A549 (cell line): ENCODE data around the gene MPZ. TPM values are rescaled to one million over a fixed set of nuclear protein-coding genes. Genes with fewer than 3 reads are reported as not detected.
"Not testable (repeated sequence)": the region's sequence is repeated elsewhere in the genome, so short reads cannot be mapped to it uniquely, and the experiment has no call there.

ENCODE experiments used
- ATAC-seq, 2 experiments: fragments of 200-7000 bp in 1 of 2; fragments of >200 bp in 1 of 2; cut with Nextera tagmentation in 1 of 2; cut with Tn5 transposase in 1 of 2; 3 replicates each; pipeline versions ENCODE4 v1.8.0 to v1.9.1; 2018 to 2020; ENCODE audit warnings: mild to moderate bottlenecking in 1 of 2, moderate library complexity in 1 of 2
- CTCF ChIA-PET: fragments of 300-600 bp; sonication (Branson Sonifier 250); formaldehyde crosslinking; extraction: SDS; loops from one replicate; lab custom pipeline; 2021; ENCODE audit warnings: antibody characterized with exemption, inconsistent platforms; lab: Yijun Ruan, JAX
- POLR2A ChIA-PET: fragments of 350-600 bp; formaldehyde crosslinking; extraction: SDS; loops from one replicate; lab custom pipeline; 2021; ENCODE audit warnings: antibody characterized with exemption, inconsistent platforms; lab: Yijun Ruan, JAX
- DNase-seq, 2 experiments: peaks; one replicate each; pipeline versions ENCODE4 v3.0.0 to v3.0.0-alpha.2; 2011 to 2016; ENCODE audit warnings: low read depth in 1 of 2, low spot score in 1 of 2
- FAIRE-seq: peaks from 2 replicates; lab custom pipeline; 2011; peaks lifted over from hg19 to GRCh38; lab: Jason Lieb, UNC
- H3K27ac ChIP-seq, 2 experiments: fragments of >200 bp; sonication (Bioruptor Twin); formaldehyde crosslinking; 3 replicates each; pipeline ENCODE4 v1.5.1; 2016 to 2017
- H3K4me1 ChIP-seq: fragments of >200 bp; sonication (Bioruptor Twin); formaldehyde crosslinking; 3 replicates; pipeline ENCODE4 v1.6.1; 2016
- H3K4me2 ChIP-seq: fragments of >200 bp; sonication (Bioruptor Twin); formaldehyde crosslinking; 3 replicates; pipeline ENCODE4 v1.6.1; 2016
- H3K4me3 ChIP-seq: fragments of >200 bp; sonication (Bioruptor Twin); formaldehyde crosslinking; 3 replicates; pipeline ENCODE4 v1.5.1; 2016
- H3K9me3 ChIP-seq: fragments of >200 bp; sonication (Bioruptor Twin); formaldehyde crosslinking; 3 replicates; pipeline ENCODE4 v1.6.1; 2016
- CBX2 ChIP-seq: fragments of 200-600 bp; sonication (generic); IDR thresholded peaks from 2 replicates; pipeline ENCODE4 v1.6.1; 2016; ENCODE audit warnings: low read depth, mild to moderate bottlenecking, borderline replicate concordance
- HDAC2 ChIP-seq: fragments of 200-600 bp; sonication (generic); IDR thresholded peaks from 2 replicates; pipeline ENCODE4 v1.6.1; 2016
- HOXB5 ChIP-seq: fragments of 250-450 bp; sonication (Bioruptor Pico); IDR thresholded peaks from 2 replicates; pipeline ENCODE4 v1.5.0; 2020; ENCODE audit warnings: mild to moderate bottlenecking, moderate library complexity
- MAFK ChIP-seq: fragments of 450-650 bp; IDR thresholded peaks from 2 replicates; pipeline ENCODE4 v1.6.1; 2014; ENCODE audit not compliant: partially characterized antibody
- MAX ChIP-seq: IDR thresholded peaks from 2 replicates; pipeline ENCODE4 v1.6.1; 2012
- PBX3 ChIP-seq: IDR thresholded peaks from 2 replicates; pipeline ENCODE4 v1.6.1; 2012
- RNF2 ChIP-seq: fragments of 200-600 bp; sonication (generic); IDR thresholded peaks from 2 replicates; pipeline ENCODE4 v1.6.1; 2016; ENCODE audit warnings: low read depth, mild to moderate bottlenecking, antibody characterized with exemption, moderate library complexity, borderline replicate concordance
- TFCP2L1 ChIP-seq: fragments of 250-450 bp; sonication (Bioruptor Pico); IDR thresholded peaks from 2 replicates; pipeline ENCODE4 v1.5.0; 2021; ENCODE audit warnings: mild to moderate bottlenecking
- WGBS: methylation state at CpG from one replicate; pipeline ENCODE4 v1.1.6; 2017; ENCODE audit errors: missing lambda C conversion rate; 5-methylcytosine and 5-hydroxymethylcytosine counted together
- polyA plus RNA-seq, 4 experiments: library from polyadenylated mRNA; depleted of rRNA in 3 of 4; stranded (reverse); fragments of >200 nt; fragmentation: RNase III in 1 of 4; extraction: RNeasy Plus Mini Kit Qiagen cat#74134 plus additional on column Dnase treatment in 1 of 4; gene quantifications; 2 replicates in 3 of 4; 3 replicates in 1 of 4; pipeline ENCODE4 v1.2.3, GENCODE V29; 2011 to 2017

MPZ gene
- polyA plus RNA-seq, 2 of the 4 experiments (the other 2 are of a cell fraction) = 0.17 to 0.83 TPM

- Histone ChIP-seq H3K4me2 (peak within 1 kb of the TSS; percentile 90), H3K4me3 (peak within 1 kb of the TSS; percentile 42), H3K4me1 (peaks cover 6% of the 10 kb centered on the region; the same call in 1 of the 3 replicates), H3K27ac (peak within 1 kb of the TSS in 1 of 2 experiments; percentile 49; a peak in 2 of 6 replicates), H3K9me3 (peaks cover 13% of the 10 kb centered on the region)
- FAIRE-seq = no peak
- peak; percentile 81 to 94 for ATAC-seq
- DNase-seq = peak; percentile 59 to 73
- 12% methylated on average over 13 of the region's 62 CpGs for WGBS
- ChIA-PET CTCF (interaction anchor here (0.8 to 8.7 kb wide), 6 partner anchors 10 to 68 kb away, joined by 3 to 46 read pairs (median 4); partner anchors contain the start of gene TOMM40L), POLR2A (interaction anchor here (1.1 kb wide), 1 partner anchor 55 kb away, joined by 3 read pairs; no protein-coding TSS in a partner anchor)
- TF ChIP-seq PBX3 (peak; percentile 89), MAX (0 out of 2 replicates have a peak, but pooled peaks have one; percentile 12), RNF2 (0 out of 2 replicates have a peak, but pooled peaks have one; percentile 43), HDAC2 (no peak), TFCP2L1 (CRISPR knock-in tag) (no peak), CBX2 (no peak), HOXB5 (CRISPR knock-in tag) (no peak)
These were observed 51.1 kb downstream of the MPZ start, which contains the start of gene PCP4L1 for GRCh38 chr1:161258439-161259344. Gene PCP4L1 (plus strand): TSS chr1:161258745. CDS start chr1:161258975, 230 bp downstream.

- peak; percentile 36 for TF ChIP-seq MAFK
- H3K27ac ChIP-seq, POLR2A ChIA-PET, H3K4me2 ChIP-seq, H3K4me3 ChIP-seq, H3K4me1 ChIP-seq, FAIRE-seq, DNase-seq, ATAC-seq: not testable (repeated sequence)
- CTCF ChIA-PET = interaction anchor here (0.9 to 8.7 kb wide), 4 partner anchors 8 to 126 kb away, joined by 3 to 46 read pairs (median 7); partner anchors contain the start of gene TOMM40L
- peaks cover 13% of the 10 kb centered on the region for H3K9me3 ChIP-seq
- 66% methylated on average over 5 of the region's 5 CpGs for WGBS
These were observed 52.7 kb downstream of the MPZ start for GRCh38 chr1:161257109-161257508.

GRCh38 chr1:161255955-161256520, 53.7 kb downstream of the MPZ start:
- WGBS = 40% methylated on average over 4 of the region's 4 CpGs
- H3K27ac ChIP-seq, DNase-seq, POLR2A ChIA-PET, H3K4me1 ChIP-seq, FAIRE-seq, H3K4me3 ChIP-seq, ATAC-seq, H3K4me2 ChIP-seq: not testable (repeated sequence)
- H3K9me3 ChIP-seq = peaks cover 13% of the 10 kb centered on the region
- CTCF ChIA-PET = interaction anchor here (8.7 kb wide), 1 partner anchor 29 kb away, joined by 46 read pairs; the partner anchor contains the start of gene TOMM40L

GRCh38 chr1:161255302-161255701, 54.5 kb downstream of the MPZ start:
- DNase-seq, FAIRE-seq, POLR2A ChIA-PET, H3K4me1 ChIP-seq, ATAC-seq, H3K27ac ChIP-seq, H3K4me3 ChIP-seq, H3K4me2 ChIP-seq: not testable (repeated sequence)
- 35% methylated on average over 5 of the region's 5 CpGs for WGBS
- CTCF ChIA-PET = interaction anchor here (8.7 kb wide), 1 partner anchor 28 kb away, joined by 46 read pairs; the partner anchor contains the start of gene TOMM40L
- H3K9me3 ChIP-seq = peaks cover 13% of the 10 kb centered on the region

Other genes starting within 250 kb of the MPZ start
- 0.06 and 0.08 TPM in 2 replicates for gene ARHGAP30, start 240.1 kb downstream of the MPZ start, polyA plus RNA-seq (2011; rRNA removed)
- gene ARHGAP30, start 240.1 kb downstream of the MPZ start, polyA plus RNA-seq (2017; fragmentation: RNase III; extraction: RNeasy Plus Mini Kit Qiagen cat#74134 plus additional on column Dnase treatment) = 0.09 to 0.13 TPM (median 0.13 TPM) in 3 replicates
- 3.1 and 4.3 TPM in 2 replicates for gene NECTIN4, start 220.4 kb downstream of the MPZ start, polyA plus RNA-seq (2011; rRNA removed)
- 1.3 to 1.8 TPM (median 1.5 TPM) in 3 replicates for gene NECTIN4, start 220.4 kb downstream of the MPZ start, polyA plus RNA-seq (2017; fragmentation: RNase III; extraction: RNeasy Plus Mini Kit Qiagen cat#74134 plus additional on column Dnase treatment)
- gene KLHDC9, start 211.6 kb downstream of the MPZ start, polyA plus RNA-seq (2011; rRNA removed) = 3.6 and 4.6 TPM in 2 replicates
- 0.93 to 2.0 TPM (median 1.2 TPM) in 3 replicates for gene KLHDC9, start 211.6 kb downstream of the MPZ start, polyA plus RNA-seq (2017; fragmentation: RNase III; extraction: RNeasy Plus Mini Kit Qiagen cat#74134 plus additional on column Dnase treatment)
- gene PFDN2, start 191.9 kb downstream of the MPZ start, polyA plus RNA-seq (2011; rRNA removed) = 106 and 187 TPM in 2 replicates
- 179 to 203 TPM (median 187 TPM) in 3 replicates for gene PFDN2, start 191.9 kb downstream of the MPZ start, polyA plus RNA-seq (2017; fragmentation: RNase III; extraction: RNeasy Plus Mini Kit Qiagen cat#74134 plus additional on column Dnase treatment)
- 29.9 and 38.6 TPM in 2 replicates for gene NIT1, start 191.9 kb downstream of the MPZ start, polyA plus RNA-seq (2011; rRNA removed)
- gene NIT1, start 191.9 kb downstream of the MPZ start, polyA plus RNA-seq (2017; fragmentation: RNase III; extraction: RNeasy Plus Mini Kit Qiagen cat#74134 plus additional on column Dnase treatment) = 44.5 to 49.4 TPM (median 45.8 TPM) in 3 replicates
- 35.9 and 38.4 TPM in 2 replicates for gene DEDD, start 177.3 kb downstream of the MPZ start, polyA plus RNA-seq (2011; rRNA removed)
- gene DEDD, start 177.3 kb downstream of the MPZ start, polyA plus RNA-seq (2017; fragmentation: RNase III; extraction: RNeasy Plus Mini Kit Qiagen cat#74134 plus additional on column Dnase treatment) = 20.5 to 25.9 TPM (median 25.3 TPM) in 3 replicates
- gene UFC1, start 156.0 kb downstream of the MPZ start, polyA plus RNA-seq (2011; rRNA removed) = 110 and 115 TPM in 2 replicates
- 149 to 153 TPM (median 150 TPM) in 3 replicates for gene UFC1, start 156.0 kb downstream of the MPZ start, polyA plus RNA-seq (2017; fragmentation: RNase III; extraction: RNeasy Plus Mini Kit Qiagen cat#74134 plus additional on column Dnase treatment)
- gene USP21, start 150.5 kb downstream of the MPZ start, polyA plus RNA-seq (2011; rRNA removed) = 22.6 and 26.3 TPM in 2 replicates
- 21.8 to 23.8 TPM (median 23.6 TPM) in 3 replicates for gene USP21, start 150.5 kb downstream of the MPZ start, polyA plus RNA-seq (2017; fragmentation: RNase III; extraction: RNeasy Plus Mini Kit Qiagen cat#74134 plus additional on column Dnase treatment)
- gene PPOX, start 143.5 kb downstream of the MPZ start, polyA plus RNA-seq (2011; rRNA removed) = 13.8 and 16.4 TPM in 2 replicates
- 13.5 to 16.1 TPM (median 14.1 TPM) in 3 replicates for gene PPOX, start 143.5 kb downstream of the MPZ start, polyA plus RNA-seq (2017; fragmentation: RNase III; extraction: RNeasy Plus Mini Kit Qiagen cat#74134 plus additional on column Dnase treatment)
- gene B4GALT3, start 132.5 kb downstream of the MPZ start, polyA plus RNA-seq (2011; rRNA removed) = 25.3 and 31.4 TPM in 2 replicates
- gene B4GALT3, start 132.5 kb downstream of the MPZ start, polyA plus RNA-seq (2017; fragmentation: RNase III; extraction: RNeasy Plus Mini Kit Qiagen cat#74134 plus additional on column Dnase treatment) = 23.3 to 26.7 TPM (median 25.5 TPM) in 3 replicates
- gene ADAMTS4, start 110.9 kb downstream of the MPZ start, polyA plus RNA-seq (2011; rRNA removed) = not detected in 2 replicates
- 0.01 TPM in 1 of 3 replicates, not detected in the others for gene ADAMTS4, start 110.9 kb downstream of the MPZ start, polyA plus RNA-seq (2017; fragmentation: RNase III; extraction: RNeasy Plus Mini Kit Qiagen cat#74134 plus additional on column Dnase treatment)
- 125 and 144 TPM in 2 replicates for gene NDUFS2, start 107.6 kb downstream of the MPZ start, polyA plus RNA-seq (2011; rRNA removed)
- gene NDUFS2, start 107.6 kb downstream of the MPZ start, polyA plus RNA-seq (2017; fragmentation: RNase III; extraction: RNeasy Plus Mini Kit Qiagen cat#74134 plus additional on column Dnase treatment) = 142 to 145 TPM (median 142 TPM) in 3 replicates
- 0.40 and 0.83 TPM in 2 replicates for gene FCER1G, start 94.7 kb downstream of the MPZ start, polyA plus RNA-seq (2011; rRNA removed)
- gene FCER1G, start 94.7 kb downstream of the MPZ start, polyA plus RNA-seq (2017; fragmentation: RNase III; extraction: RNeasy Plus Mini Kit Qiagen cat#74134 plus additional on column Dnase treatment) = 0.25 TPM in 1 of 3 replicates, not detected in the others
- not detected in 2 replicates for gene APOA2, start 86.3 kb downstream of the MPZ start, polyA plus RNA-seq (2011; rRNA removed)
- gene APOA2, start 86.3 kb downstream of the MPZ start, polyA plus RNA-seq (2017; fragmentation: RNase III; extraction: RNeasy Plus Mini Kit Qiagen cat#74134 plus additional on column Dnase treatment) = not detected in 3 replicates
- 6.3 and 7.0 TPM in 2 replicates for gene TOMM40L, start 83.9 kb downstream of the MPZ start, polyA plus RNA-seq (2011; rRNA removed)
- 9.1 to 11.0 TPM (median 10.2 TPM) in 3 replicates for gene TOMM40L, start 83.9 kb downstream of the MPZ start, polyA plus RNA-seq (2017; fragmentation: RNase III; extraction: RNeasy Plus Mini Kit Qiagen cat#74134 plus additional on column Dnase treatment)
- not detected in 2 replicates for gene NR1I3, start 71.8 kb downstream of the MPZ start, polyA plus RNA-seq (2011; rRNA removed)
- not detected in 3 replicates for gene NR1I3, start 71.8 kb downstream of the MPZ start, polyA plus RNA-seq (2017; fragmentation: RNase III; extraction: RNeasy Plus Mini Kit Qiagen cat#74134 plus additional on column Dnase treatment)
- not detected in 2 replicates for gene PCP4L1, start 51.2 kb downstream of the MPZ start, polyA plus RNA-seq (2011; rRNA removed)
- not detected in 3 replicates for gene PCP4L1, start 51.2 kb downstream of the MPZ start, polyA plus RNA-seq (2017; fragmentation: RNase III; extraction: RNeasy Plus Mini Kit Qiagen cat#74134 plus additional on column Dnase treatment)
- gene SDHC, start 4.4 kb upstream of the MPZ start, polyA plus RNA-seq (2011; rRNA removed) = 296 and 353 TPM in 2 replicates
- 302 to 325 TPM (median 323 TPM) in 3 replicates for gene SDHC, start 4.4 kb upstream of the MPZ start, polyA plus RNA-seq (2017; fragmentation: RNase III; extraction: RNeasy Plus Mini Kit Qiagen cat#74134 plus additional on column Dnase treatment)
- not detected in 2 replicates for gene CFAP126, start 57.9 kb upstream of the MPZ start, polyA plus RNA-seq (2011; rRNA removed)
- gene CFAP126, start 57.9 kb upstream of the MPZ start, polyA plus RNA-seq (2017; fragmentation: RNase III; extraction: RNeasy Plus Mini Kit Qiagen cat#74134 plus additional on column Dnase treatment) = not detected in 3 replicates
- gene FCGR2A, start 195.5 kb upstream of the MPZ start, polyA plus RNA-seq (2011; rRNA removed) = 0.12 and 0.13 TPM in 2 replicates
- not detected in 3 replicates for gene FCGR2A, start 195.5 kb upstream of the MPZ start, polyA plus RNA-seq (2017; fragmentation: RNase III; extraction: RNeasy Plus Mini Kit Qiagen cat#74134 plus additional on column Dnase treatment)
- 0.22 and 0.58 TPM in 2 replicates for gene HSPA6, start 214.6 kb upstream of the MPZ start, polyA plus RNA-seq (2011; rRNA removed)
- 0.26 to 0.50 TPM (median 0.50 TPM) in 3 replicates for gene HSPA6, start 214.6 kb upstream of the MPZ start, polyA plus RNA-seq (2017; fragmentation: RNase III; extraction: RNeasy Plus Mini Kit Qiagen cat#74134 plus additional on column Dnase treatment)
- not detected in 2 replicates for gene FCGR3A, start 239.8 kb upstream of the MPZ start, polyA plus RNA-seq (2011; rRNA removed)
- not detected in 3 replicates for gene FCGR3A, start 239.8 kb upstream of the MPZ start, polyA plus RNA-seq (2017; fragmentation: RNase III; extraction: RNeasy Plus Mini Kit Qiagen cat#74134 plus additional on column Dnase treatment)